GM18502 (cell line): Measurements from ENCODE around the gene CXorf65.
A peak's percentile ranks its signal among the peaks of the same experiment; 100 is the strongest.

ENCODE experiments used
- ATAC-seq: cut with Tn5 transposase; IDR thresholded peaks from one replicate; pipeline ENCODE4 v1.9.1; 2021; ENCODE audit warnings: mild to moderate bottlenecking; ENCODE audit not compliant: unreplicated experiment, poor library complexity

The CXorf65 gene

DNA sequence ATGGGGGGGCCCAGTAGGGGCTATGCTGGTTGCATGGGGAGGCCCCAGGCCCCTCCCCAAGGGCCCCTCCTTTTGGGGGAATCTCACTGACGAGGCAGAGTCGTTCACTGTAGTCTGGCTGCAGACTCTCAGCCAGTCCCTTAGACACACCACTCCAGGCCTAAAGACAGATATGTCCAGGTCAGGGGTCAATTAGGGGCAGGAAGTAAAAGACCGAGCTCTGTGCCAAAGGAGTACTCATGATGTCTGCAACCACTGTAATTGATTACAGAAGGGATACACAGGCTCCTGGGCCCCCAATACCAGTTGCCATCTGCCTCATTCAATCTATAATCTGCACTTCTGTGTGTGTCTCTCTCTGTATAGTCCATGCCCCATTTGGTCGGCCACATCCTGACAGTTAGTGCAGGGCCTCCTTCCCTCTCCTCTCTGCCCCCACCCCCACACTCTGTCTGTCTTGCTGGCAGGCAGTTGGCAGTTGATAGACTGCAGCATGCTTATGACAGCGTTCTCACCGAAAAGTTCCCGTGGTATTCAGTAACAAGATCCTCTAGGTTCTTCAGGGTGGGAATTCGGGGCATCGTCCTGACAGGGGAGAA, 1.3 kb upstream of the CXorf65 start:
- no peak for ATAC-seq

DNA sequence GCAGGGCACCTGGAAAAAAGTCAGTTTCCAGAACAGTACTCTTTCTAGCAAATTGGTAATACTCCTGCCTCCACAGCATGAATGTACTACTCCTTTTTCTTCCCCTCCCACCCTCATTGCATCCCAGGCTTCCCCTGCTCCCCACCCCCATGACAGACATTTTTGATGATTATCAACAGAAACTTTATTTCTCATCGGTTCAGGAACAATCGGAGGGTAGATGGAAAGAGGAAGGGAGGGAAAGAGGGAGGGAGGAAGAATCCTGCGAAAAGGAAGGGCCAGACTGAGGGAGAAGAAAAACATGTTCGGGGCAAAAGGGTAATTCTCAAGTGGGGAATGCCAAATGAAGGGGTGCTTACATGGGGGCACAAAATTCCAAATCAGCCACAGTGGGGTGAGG, 705 bp upstream of the CXorf65 start:
- ATAC-seq, result no peak

DNA sequence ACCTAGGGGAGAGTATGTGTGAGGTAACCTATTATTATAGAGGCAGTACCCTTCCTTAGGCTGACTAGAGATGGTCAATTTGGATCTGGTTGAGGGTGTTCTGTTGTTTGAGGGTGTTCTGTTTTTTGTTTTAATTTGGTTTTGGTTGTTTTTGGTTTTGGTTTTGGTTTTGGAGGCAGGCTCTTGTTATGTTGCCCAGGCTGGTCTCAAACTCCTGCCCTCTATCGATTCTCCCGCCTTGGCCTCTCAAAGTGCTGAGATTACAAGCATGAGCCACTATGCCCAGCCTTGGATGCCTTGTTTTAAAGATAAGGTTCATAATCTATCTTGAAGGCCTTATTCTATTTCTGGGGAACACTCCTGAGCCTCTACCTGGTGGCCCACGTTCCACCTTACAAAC, 912 bp downstream of the CXorf65 start:
- ATAC-seq, result no peak

DNA sequence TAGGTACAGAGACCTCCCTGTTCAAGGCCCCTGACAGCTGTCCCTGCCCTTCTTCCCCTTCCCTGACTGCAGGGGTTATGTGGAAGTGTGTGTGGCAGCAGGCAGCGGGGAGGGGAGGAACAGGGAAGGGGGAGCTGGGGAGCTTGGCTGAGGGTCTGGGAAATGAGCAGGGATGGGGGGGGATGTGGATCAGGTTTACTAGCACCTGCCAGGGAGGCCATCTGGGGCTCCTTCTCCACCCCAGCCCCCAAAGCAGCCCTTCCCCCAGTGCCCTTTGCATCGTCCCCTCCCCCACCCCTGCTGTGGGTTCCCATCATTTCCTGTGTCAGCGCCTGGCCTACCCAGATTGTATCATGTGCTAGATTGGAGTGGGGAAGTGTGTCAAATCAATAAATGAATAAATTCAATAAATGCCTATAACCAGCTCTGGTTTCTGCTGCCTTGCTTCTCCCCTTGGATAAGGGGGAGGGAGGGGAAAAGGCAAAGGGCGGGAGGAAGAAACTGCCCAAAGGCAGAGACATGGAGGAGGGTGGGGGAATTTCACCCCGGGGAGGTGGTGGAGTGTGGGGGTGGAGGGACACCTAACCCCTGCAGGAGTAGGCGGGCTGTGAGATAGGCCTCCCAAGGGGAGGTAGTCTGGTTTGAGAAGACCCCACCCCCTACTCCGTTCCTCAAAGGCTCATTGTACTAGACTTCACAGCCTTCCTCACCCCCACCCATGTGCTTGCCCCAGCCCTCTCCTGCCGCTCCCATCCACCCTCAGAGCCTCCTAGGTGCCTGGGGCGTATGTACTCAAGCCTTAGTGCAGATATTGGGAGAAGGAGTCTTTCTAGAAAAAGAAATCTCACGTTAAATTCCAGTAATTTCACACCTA, 3.2 kb downstream of the CXorf65 start:
- ATAC-seq, result no peak

DNA sequence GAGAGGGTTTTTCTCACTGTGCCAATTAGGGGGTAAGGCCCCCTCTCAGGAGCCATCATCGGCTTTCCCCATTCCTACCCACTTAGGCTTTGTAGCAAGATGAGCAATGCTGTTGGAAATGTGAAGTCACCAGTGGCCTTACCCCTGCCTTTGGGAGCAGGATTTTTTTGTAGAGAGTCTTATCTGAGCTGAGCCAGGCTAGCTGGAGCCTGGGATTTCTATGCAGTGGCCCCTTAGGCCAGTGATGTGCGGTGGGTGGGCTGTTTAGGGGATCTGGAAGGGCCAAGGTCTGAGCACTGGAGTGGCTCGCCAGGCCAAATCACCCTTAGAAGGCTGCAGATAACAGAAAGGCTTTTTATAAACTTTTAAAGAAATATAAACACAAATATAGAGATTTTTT, 4.2 kb downstream of the CXorf65 start:
- ATAC-seq, result no peak

DNA sequence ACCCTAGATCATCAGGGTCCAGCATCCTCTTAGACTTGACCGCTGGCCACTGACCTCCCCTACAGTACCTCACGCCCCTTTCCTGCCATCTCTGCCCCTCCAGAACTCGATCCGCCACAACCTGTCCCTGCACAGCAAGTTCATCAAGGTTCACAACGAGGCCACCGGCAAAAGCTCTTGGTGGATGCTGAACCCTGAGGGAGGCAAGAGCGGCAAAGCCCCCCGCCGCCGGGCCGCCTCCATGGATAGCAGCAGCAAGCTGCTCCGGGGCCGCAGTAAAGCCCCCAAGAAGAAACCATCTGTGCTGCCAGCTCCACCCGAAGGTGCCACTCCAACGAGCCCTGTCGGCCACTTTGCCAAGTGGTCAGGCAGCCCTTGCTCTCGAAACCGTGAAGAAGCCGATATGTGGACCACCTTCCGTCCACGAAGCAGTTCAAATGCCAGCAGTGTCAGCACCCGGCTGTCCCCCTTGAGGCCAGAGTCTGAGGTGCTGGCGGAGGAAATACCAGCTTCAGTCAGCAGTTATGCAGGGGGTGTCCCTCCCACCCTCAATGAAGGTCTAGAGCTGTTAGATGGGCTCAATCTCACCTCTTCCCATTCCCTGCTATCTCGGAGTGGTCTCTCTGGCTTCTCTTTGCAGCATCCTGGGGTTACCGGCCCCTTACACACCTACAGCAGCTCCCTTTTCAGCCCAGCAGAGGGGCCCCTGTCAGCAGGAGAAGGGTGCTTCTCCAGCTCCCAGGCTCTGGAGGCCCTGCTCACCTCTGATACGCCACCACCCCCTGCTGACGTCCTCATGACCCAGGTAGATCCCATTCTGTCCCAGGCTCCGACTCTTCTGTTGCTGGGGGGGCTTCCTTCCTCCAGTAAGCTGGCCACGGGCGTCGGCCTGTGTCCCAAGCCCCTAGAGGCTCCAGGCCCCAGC, 5.7 kb downstream of the CXorf65 start:
- no peak for ATAC-seq

DNA sequence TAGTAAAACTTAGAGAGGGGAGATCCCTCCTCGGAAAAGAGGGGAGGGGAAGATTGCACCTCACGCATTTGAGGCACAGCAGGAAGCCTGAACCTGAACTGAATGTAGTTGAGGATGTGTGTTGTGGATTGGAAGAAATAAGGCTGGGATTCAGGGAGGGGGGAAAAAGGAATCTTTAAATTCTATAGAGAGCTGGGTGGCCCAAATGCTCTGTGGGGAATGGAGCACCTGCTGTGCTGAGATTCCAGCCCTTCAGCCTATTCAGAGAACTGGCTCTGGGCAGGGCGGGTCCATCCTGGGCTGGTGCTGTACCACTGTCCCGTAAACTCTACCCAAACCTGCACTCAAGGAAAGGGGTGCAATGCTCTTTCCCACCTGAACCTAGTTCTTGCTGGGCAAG, 6.8 kb downstream of the CXorf65 start:
- ATAC-seq, result no peak

DNA sequence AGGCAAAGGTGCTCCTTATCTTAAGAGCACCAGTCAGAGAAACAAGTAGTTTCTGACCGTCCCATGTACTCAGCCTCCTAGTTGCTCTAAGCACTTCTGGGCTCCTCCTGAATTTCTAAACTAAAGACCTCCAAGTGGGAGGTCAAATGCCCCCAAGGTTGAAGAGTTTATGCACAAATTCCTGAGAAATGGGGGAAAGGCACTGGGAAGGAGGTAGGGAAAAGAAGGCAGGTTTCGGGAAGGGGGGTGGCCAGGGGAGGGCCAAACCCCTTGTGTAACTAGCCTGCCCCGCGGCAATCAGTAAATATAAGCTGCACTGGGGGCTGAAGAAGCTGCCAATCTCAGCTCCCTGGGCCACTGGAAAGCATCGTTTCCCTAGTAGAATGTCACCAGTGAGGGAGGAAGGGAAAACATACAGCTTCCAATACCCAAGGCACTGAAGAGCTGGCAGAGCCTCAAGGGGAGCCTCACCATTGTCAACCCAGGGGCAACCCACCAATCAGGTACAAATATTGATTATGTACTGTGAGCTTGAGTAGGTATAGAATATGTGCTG, 7.5 kb downstream of the CXorf65 start:
- no peak for ATAC-seq

DNA sequence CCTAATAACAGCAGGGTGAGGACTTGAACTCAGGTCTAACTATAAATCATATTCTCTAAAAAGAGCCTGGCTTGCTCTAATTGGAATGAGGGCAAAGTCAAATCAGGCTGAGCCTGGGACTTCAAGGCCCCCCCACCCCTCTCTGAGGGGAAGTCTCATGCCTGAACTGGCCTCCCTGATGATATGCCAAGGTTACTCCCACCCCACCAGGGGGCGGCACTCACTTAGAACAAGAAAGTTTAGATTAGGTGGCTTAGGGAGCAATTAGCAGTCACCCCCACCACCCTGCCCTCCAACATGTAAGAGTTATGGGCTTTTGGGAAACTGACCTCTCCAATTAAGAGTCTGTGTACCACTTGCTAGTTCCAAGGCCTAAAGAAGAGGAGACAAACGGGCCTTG, 8.2 kb downstream of the CXorf65 start:
- peak; percentile 34 for ATAC-seq

DNA sequence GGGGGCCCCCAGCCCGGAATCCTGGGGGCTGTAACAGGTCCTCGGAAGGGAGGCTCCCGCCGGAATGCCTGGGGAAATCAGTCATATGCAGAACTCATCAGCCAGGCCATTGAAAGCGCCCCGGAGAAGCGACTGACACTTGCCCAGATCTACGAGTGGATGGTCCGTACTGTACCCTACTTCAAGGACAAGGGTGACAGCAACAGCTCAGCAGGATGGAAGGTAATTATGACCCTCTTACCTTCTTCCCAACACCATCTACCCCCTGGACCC, 9.8 kb downstream of the CXorf65 start:
- ATAC-seq, result no peak

DNA sequence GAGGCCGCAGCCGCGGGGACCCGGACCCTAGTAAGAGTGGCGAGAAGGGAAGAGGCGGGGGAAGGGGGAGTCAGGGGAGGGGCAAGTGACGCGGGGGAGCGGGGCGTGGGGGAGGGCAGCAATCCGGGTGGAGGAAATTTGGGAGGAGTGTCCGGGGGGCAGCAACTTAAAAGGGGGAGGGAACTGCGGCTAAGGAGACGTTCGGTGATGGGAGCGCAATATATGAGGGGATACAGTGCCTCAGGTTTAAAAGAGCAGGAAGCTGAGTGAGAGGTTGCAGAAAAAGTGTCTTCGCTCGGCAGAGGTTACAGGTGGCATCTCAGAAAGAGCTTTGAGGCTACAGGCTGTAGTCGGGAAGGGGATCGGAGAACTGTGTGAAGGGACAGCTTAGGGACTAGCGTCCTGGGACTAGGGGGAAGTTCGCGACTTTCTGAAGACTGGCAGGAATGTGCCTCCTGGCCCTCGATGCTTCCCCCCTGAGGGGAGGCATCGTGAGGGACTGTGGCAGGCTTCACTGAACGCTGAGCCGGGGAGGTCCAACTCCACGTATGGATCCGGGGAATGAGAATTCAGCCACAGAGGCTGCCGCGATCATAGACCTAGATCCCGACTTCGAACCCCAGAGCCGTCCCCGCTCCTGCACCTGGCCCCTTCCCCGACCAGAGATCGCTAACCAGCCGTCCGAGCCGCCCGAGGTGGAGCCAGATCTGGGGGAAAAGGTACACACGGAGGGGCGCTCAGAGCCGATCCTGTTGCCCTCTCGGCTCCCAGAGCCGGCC, 10.4 kb downstream of the CXorf65 start:
- peak; percentile 35 for ATAC-seq

DNA sequence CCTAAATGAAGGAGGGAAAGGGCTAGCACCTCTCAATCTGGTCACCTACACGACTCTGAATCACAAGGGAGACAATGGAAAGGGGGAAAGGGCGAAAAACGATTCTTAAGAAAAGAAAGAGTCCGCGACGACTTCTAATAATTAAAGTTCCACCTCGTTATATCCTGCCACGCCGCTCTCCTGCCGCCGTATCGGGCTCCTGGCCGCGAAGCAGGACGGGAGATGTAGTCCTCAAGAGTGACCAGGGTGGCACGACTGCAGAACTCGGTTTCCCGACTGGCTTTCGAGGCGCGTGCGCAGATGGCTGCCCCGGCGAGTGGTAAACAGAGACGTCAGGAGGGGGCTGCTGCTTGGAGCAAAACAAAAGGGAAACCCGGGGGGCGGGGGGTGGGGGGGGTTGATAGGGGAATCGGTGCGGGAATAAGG, 11.0 kb downstream of the CXorf65 start, which contains the start of gene FOXO4:
TSS of gene FOXO4 (plus strand) at position 297 of the 426 bp plus-strand sequence. CDS start 678 bp downstream, outside the sequence.
- ATAC-seq, result peak; percentile 76

DNA sequence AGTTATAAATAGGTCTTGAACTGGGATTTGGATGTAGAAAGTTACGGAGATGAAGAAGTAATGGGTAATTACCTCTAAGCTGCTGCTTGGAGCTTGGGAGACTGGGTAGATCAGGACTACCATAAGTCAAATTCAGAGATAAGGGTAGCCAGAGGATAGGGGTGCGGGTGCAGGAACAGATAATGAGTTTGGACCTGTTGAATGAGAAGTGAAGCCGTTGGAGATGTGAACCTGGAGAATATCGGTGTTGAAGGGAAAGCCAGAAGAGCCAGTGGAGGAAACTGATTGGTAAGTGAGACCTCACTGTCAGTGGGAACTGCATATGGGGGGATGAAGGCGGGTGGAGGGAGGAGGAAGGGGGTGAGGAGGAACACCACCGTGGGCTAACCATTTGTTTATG, 11.5 kb downstream of the CXorf65 start:
- ATAC-seq, result no peak

DNA sequence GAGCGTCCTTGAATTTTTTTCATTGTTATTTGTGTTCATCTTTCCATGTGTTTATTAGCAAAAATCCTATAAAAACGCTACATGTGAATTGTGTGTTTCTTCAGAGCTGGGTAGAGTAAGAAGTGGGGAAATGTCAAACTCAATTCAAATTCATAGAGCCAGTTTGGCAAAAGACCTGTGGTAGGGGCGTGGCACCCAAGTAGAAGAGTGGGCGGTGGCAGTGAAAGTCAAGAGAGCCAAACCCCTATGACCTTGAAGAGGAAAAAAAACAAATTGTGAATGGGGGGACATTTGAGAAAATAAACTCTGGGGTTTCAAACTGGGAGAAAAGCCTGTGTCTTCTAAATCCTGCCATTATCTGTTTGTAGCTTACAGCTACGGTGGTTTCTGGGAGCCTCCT, 15.3 kb downstream of the CXorf65 start:
- ATAC-seq, result no peak

DNA sequence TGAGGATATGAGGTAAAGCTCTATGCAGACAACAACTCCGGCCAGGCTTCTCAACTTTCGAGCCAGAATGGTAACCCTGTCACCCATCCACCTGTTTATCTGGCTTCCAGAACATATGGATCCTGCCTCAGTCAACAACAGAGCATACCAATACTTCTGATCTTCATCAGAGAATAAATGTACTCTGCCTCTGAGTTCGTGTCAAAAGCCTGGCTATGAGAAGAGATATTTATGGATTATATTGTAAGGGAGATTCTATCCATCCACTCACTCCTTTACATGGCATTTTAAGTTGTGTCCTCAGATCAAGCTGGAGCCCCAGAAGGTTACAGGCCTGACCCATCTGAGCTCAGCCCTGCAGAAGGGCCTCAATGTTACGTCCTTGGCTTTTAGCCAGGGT, 20.6 kb downstream of the CXorf65 start:
- ATAC-seq, result no peak

DNA sequence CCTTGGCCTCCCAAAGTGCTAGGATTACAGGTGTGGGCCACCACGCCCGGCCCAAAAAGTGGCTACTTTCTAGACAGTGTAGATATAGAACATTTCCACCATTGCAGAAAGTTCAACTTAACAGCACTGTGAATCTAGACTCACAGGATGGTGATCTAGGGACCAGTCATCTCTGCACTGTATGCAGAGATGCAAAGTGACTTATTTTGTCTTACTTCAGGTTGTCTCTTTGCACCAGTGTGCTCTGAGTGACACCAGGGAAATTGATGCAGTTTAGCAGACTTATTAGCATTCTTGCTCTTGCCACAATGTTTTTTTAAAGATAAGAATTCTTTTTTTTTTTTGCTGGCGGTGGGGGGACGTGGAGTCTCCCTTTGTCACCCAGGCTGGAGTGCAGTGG, 23.7 kb downstream of the CXorf65 start:
- no peak for ATAC-seq

DNA sequence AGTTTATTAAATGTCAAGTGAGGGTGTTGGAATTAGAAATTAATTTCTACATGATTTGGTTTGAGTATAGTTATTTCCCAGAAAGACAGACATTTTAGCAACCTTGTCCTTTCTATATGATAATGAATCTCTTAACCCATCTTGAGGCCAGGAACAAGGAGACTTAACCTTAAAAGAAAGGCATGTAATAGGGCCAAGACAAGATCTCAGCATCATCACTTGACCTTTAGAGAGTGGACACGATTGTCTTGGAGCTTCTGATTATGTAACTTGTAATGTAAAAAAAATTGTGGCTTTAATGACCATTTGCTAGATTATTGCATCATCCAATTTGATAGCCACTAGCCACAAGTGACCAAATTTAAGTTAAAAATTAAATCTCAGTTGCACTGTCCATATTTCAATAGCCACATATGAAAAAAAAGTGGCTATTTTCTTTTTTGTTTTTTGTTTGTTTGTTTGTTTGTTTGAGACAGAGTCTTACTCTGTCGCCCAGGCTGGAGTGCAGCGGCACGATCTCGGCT, 24.4 kb downstream of the CXorf65 start:
- ATAC-seq, result no peak

DNA sequence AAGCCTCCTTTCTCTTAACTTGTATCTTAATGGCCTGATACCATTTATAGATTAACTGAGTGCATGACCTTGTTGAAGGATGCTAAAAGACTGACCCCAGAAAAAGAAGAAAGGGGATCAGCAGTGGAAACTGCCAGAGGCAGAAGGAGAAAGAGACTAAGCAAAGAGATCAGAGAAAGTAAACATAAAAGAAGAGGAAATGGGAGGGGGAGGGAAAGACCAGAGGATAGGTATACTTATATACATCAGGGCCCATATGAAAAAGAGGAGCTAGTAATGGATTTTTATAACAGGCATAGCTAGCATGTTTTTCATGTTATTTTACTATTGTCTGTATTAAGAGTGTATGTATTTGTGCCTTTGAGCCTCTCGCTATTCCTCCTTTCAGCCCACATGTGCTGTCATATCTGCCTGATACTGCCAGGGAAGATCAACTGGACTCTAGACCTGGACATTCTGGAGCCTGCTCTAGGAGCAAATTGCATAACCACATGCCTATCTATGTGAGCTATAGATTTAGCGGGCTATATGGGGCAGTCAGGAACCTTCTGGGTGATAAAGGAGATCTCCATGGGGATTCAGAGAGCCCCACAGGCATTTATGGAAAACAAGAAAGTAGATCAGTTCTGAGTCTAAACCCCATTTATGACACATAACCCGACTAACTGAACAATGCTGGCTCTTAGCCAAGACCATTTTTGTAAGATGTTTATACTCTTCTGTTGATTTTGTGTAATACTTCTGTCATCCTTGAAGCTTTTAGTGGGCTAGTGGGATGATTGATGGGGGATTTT, 25.0 kb downstream of the CXorf65 start:
- ATAC-seq, result no peak

DNA sequence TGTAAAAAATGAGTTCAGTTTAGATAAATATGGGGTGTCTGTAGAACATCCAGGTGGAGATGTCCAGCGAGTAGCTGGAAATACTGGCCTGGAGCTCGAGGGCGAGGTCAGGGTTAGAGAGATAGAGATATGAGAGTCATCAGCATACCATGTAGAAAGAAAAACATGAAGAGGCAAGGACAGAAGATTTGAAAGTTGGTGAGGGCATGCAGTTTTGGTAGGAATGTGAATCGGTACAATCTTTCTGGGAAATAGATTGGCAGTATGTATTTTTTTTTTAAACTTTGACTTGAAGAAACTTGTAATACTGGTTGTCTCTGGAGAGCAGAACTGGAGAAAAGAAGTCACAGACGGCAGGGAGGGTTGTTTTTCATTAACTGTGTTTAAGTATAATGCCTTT, 36.0 kb downstream of the CXorf65 start:
- no peak for ATAC-seq
